Measurements from ENCODE around the gene RYR2. TPM values are rescaled to one million over a fixed set of nuclear protein-coding genes. Genes with fewer than 3 reads are reported as not detected.

The RYR2 gene
- total and polyA plus RNA-seq, 9 of the 15 experiments (the other 6 are each of a cell fraction or from before 2014, with no cell fraction given), result 0.03 to 0.42 (median 0.14) TPM

- Histone ChIP-seq H3K36me3 (ENCODE audit: control insufficient read depth, insufficient read depth, low read length) (no peaks in the 10 kb centered on the region), H3K4me3 (no peak overlapping the region), H3K79me2 (ENCODE audit: control insufficient read depth, insufficient read depth, low read length) (no peaks in the 10 kb centered on the region), H4K20me1 (replicated peaks; ENCODE audit: control insufficient read depth, insufficient read depth, low read length) (no peaks in the 10 kb centered on the region), H2AFZ (ENCODE audit: low read depth, low read length) (no peak overlapping the region), H3K27ac (ENCODE audit: extremely low read depth, low read depth, low read length) (no peak overlapping the region), H3K4me1 (replicated peaks in 1 of 2; ENCODE audit: control insufficient read depth in 2 of 2, insufficient read depth in 2 of 2, low read length in 2 of 2) (no peaks in the 10 kb centered on the region), H3K9ac (ENCODE audit: insufficient read depth in 1 of 2, low read depth in 2 of 2, low read length in 2 of 2) (no peak overlapping the region), H3K9me3 (replicated peaks; ENCODE audit: control insufficient read depth, insufficient read depth, low read depth, low read length) (no peaks in the 10 kb centered on the region), H3K27me3 (ENCODE audit: control insufficient read depth in 2 of 2, insufficient read depth in 2 of 2, low read length in 2 of 2) (no peaks in the 10 kb centered on the region), H3K9me1 (ENCODE audit: control insufficient read depth, insufficient read depth, low read length) (no peaks in the 10 kb centered on the region), H3K4me2 (ENCODE audit: insufficient read depth, low read length) (no peak overlapping the region)
- TF ChIP-seq SIX5 (IDR thresholded peaks at IDR 0.05; ENCODE audit: borderline replicate concordance in 1 of 2, insufficient read depth in 1 of 2, low read depth in 1 of 2, low read length in 2 of 2) (no peak), ZNF518B (CRISPR knock-in tag; IDR thresholded peaks at IDR 0.05) (no peak), KAT7 (CRISPR knock-in tag; IDR thresholded peaks at IDR 0.05; ENCODE audit: borderline replicate concordance) (no peak), KHSRP (IDR thresholded peaks at IDR 0.05) (no peak), ZNF407 (IDR thresholded peaks at IDR 0.05; ENCODE audit: low read depth) (no peak), BCL6 (CRISPR knock-in tag; IDR thresholded peaks at IDR 0.05) (no peak), E2F4 (CRISPR knock-in tag; IDR thresholded peaks at IDR 0.05; ENCODE audit: low read depth) (no peak), TSC22D4 (tag; IDR thresholded peaks at IDR 0.05) (no peak), HNRNPL (IDR thresholded peaks at IDR 0.05; ENCODE audit: low read depth, low read length) (no peak), ZNF184 (CRISPR knock-in tag; IDR thresholded peaks at IDR 0.05) (no peak)
- intact Hi-C loops (cut with micrococcal nuclease) (no loop called here), in situ Hi-C loops (cut with MboI) (no loop called here)
- 0% methylated on average over 1 of the region's 1 CpG for WGBS (ENCODE audit: insufficient coverage, low coverage, missing lambda C conversion rate)
- FAIRE-seq (no peak), DNase-seq (ENCODE audit: extremely low read depth in 1 of 4, low spot score in 3 of 4) (no peak), ATAC-seq (no peak)
- ChIA-PET POLR2A (no interaction called here), CTCF (ENCODE audit: low intra/inter-chr PET ratio) (no interaction called here)
- BruUV-seq (replicated peaks), result no TSS peak
These were observed 205.5 kb downstream of the RYR2 start for GRCh38 chr1:237247442-237247841.
